GM12878 (cell line): ENCODE data around the gene EBPL. TPM values are rescaled to one million over a fixed set of nuclear protein-coding genes. Genes with fewer than 3 reads are reported as not detected.
A peak's percentile ranks its signal among the peaks of the same experiment; 100 is the strongest.

Experiments used
- ATAC-seq: fragments of 200-7000 bp; cut with Tn5 transposase; 3 replicates; pipeline ENCODE4 v1.9.1; 2020; ENCODE audit warnings: mild to moderate bottlenecking, moderate library complexity
- BruUV-seq: library from RNA; stranded (reverse); fragments of 400-500 nt; replicated peaks from 2 replicates; lab custom pipeline; 2021; lab: Mats Ljungman, UMichigan
- CTCF ChIA-PET: fragments of 300-600 bp; sonication (Branson Sonifier 250); formaldehyde crosslinking; extraction: SDS; loops from one replicate; lab custom pipeline; 2021; ENCODE audit warnings: inconsistent platforms; lab: Yijun Ruan, JAX
- POLR2A ChIA-PET: fragments of 350-600 bp; formaldehyde crosslinking; extraction: SDS; loops from one replicate; lab custom pipeline; 2021; ENCODE audit warnings: inconsistent platforms; lab: Charles Lee
- RAD21 ChIA-PET: fragments of 300-600 bp; sonication (Branson Sonifier 250); formaldehyde crosslinking; loops from one replicate; lab custom pipeline; 2023; ENCODE audit warnings: antibody characterized with exemption; ENCODE audit not compliant: unreplicated experiment; lab: Charles Lee
- SMC1A ChIA-PET: fragments of 300-600 bp; sonication (Branson Sonifier 250); formaldehyde crosslinking; loops from one replicate; lab custom pipeline; 2023; ENCODE audit not compliant: unreplicated experiment, uncharacterized antibody; lab: Charles Lee
- DNase-seq: peaks from one replicate; pipeline ENCODE4 v3.0.0-alpha.2; 2011; ENCODE audit warnings: low read depth, low spot score
- FAIRE-seq: peaks from 3 replicates; lab custom pipeline; 2011; peaks lifted over from hg19 to GRCh38; lab: Jason Lieb, UNC
- H2AFZ ChIP-seq: 2 replicates; pipeline ENCODE4 v1.6.0; 2011; ENCODE audit warnings: low read depth, low read length, control low read depth; ENCODE audit not compliant: control insufficient read depth
- H3K27ac ChIP-seq: 2 replicates; pipeline ENCODE4 v1.5.1; 2011; ENCODE audit warnings: control low read depth; ENCODE audit not compliant: control insufficient read depth, insufficient read depth
- H3K27me3 ChIP-seq, 2 experiments: replicated peaks in 1 of 2; 2 replicates each; pipeline versions ENCODE4 v1.6.0 to v1.6.1; 2011; ENCODE audit warnings: low read length in 1 of 2; ENCODE audit not compliant: control insufficient read depth in 2 of 2, insufficient read depth in 2 of 2
- H3K36me3 ChIP-seq, 2 experiments: 2 replicates each; pipeline ENCODE4 v1.5.1; 2011; ENCODE audit warnings: low read length in 1 of 2; ENCODE audit not compliant: control insufficient read depth in 2 of 2, insufficient read depth in 2 of 2
- H3K4me1 ChIP-seq: 2 replicates; pipeline ENCODE4 v1.6.1; 2011; ENCODE audit warnings: mild to moderate bottlenecking, low read length, moderate library complexity, mixed read lengths; ENCODE audit not compliant: control insufficient read depth, insufficient read depth
- H3K4me2 ChIP-seq: 2 replicates; pipeline ENCODE4 v1.6.0; 2011; ENCODE audit warnings: control low read depth; ENCODE audit not compliant: control insufficient read depth, insufficient read depth
- H3K4me3 ChIP-seq: fragments of 200-600 bp; sonication (generic); 2 replicates; pipeline ENCODE4 v1.5.1; 2016
- H3K79me2 ChIP-seq: 2 replicates; pipeline ENCODE4 v1.6.0; 2011; ENCODE audit warnings: low read length; ENCODE audit not compliant: control insufficient read depth, insufficient read depth
- H3K9ac ChIP-seq: 2 replicates; pipeline ENCODE4 v1.8.0; 2011; ENCODE audit warnings: low read length, control low read depth, mixed read lengths; ENCODE audit not compliant: control insufficient read depth, insufficient read depth
- H3K9me3 ChIP-seq: replicated peaks from 3 replicates; pipeline ENCODE4 v1.5.1; 2011; ENCODE audit warnings: mild to moderate bottlenecking, low read length; ENCODE audit not compliant: control insufficient read depth, insufficient read depth
- H4K20me1 ChIP-seq: 2 replicates; pipeline ENCODE4 v1.6.0; 2011; ENCODE audit not compliant: control insufficient read depth, insufficient read depth
- ASH2L ChIP-seq: fragments of 300-600, 200-600 bp; sonication (generic); IDR thresholded peaks from 2 replicates; pipeline ENCODE4 v1.6.1; 2017; ENCODE audit warnings: low read depth, mild to moderate bottlenecking, borderline replicate concordance
- ATF3 ChIP-seq: IDR thresholded peaks from 2 replicates; pipeline ENCODE4 v1.6.1; 2011; ENCODE audit warnings: low read depth, mild to moderate bottlenecking, low read length, moderate library complexity, borderline replicate concordance; ENCODE audit errors: extremely low read depth
- BCLAF1 ChIP-seq: fragments of 450-650 bp; IDR thresholded peaks from 2 replicates; pipeline ENCODE4 v1.6.1; 2017; ENCODE audit warnings: antibody characterized with exemption, mild to moderate bottlenecking, moderate library complexity
- EP300 ChIP-seq, 2 experiments: fragments of 150-350 bp in 1 of 2; IDR thresholded peaks; 2 replicates each; pipeline ENCODE4 v1.6.1; 2011 to 2012; ENCODE audit warnings: low read depth in 2 of 2, low read length in 2 of 2, borderline replicate concordance in 1 of 2, improper control_type of control experiment in 1 of 2, inconsistent platforms in 1 of 2; ENCODE audit not compliant: control insufficient read depth in 1 of 2
- FOS ChIP-seq: IDR thresholded peaks from 3 replicates; pipeline ENCODE4 v1.6.1; 2011; ENCODE audit warnings: borderline replicate concordance; ENCODE audit not compliant: insufficient read length; ENCODE audit errors: extremely low read depth
- HCFC1 ChIP-seq: fragments of 150-350 bp; IDR thresholded peaks from 2 replicates; pipeline ENCODE4 v1.6.1; 2014; ENCODE audit warnings: low read length
- IKZF2 ChIP-seq, 2 experiments: fragments of 450-650 bp; IDR thresholded peaks; 2 replicates each; pipeline ENCODE4 v1.6.1; 2017; ENCODE audit warnings: mild to moderate bottlenecking in 2 of 2, moderate library complexity in 2 of 2
- KLF5 ChIP-seq: fragments of 450-650 bp; IDR thresholded peaks from 2 replicates; pipeline ENCODE4 v1.6.1; 2014; ENCODE audit warnings: mild to moderate bottlenecking; ENCODE audit not compliant: partially characterized antibody
- MTA2 ChIP-seq: fragments of 450-650 bp; IDR thresholded peaks from 2 replicates; pipeline ENCODE4 v1.6.1; 2016; ENCODE audit warnings: low read depth, mild to moderate bottlenecking, moderate library complexity
- PBX3 ChIP-seq: IDR thresholded peaks from 2 replicates; pipeline ENCODE4 v1.6.1; 2011; ENCODE audit warnings: mild to moderate bottlenecking, low read depth, low read length, moderate library complexity; ENCODE audit not compliant: insufficient replicate concordance
- RELA ChIP-seq: fragments of 450-650 bp; IDR thresholded peaks from 2 replicates; pipeline ENCODE4 v1.8.0; 2014; ENCODE audit warnings: borderline replicate concordance; ENCODE audit not compliant: partially characterized antibody
- SIN3A ChIP-seq: IDR thresholded peaks from 2 replicates; pipeline ENCODE4 v1.6.1; 2012; ENCODE audit warnings: low read depth, low read length, improper control_type of control experiment
- SP1 ChIP-seq: IDR thresholded peaks from one replicate; pipeline ENCODE4 v1.6.1; 2011; ENCODE audit warnings: low read depth, low read length
- TCF3 ChIP-seq: IDR thresholded peaks from 2 replicates; pipeline ENCODE4 v1.6.1; 2012; ENCODE audit warnings: low read depth, mild to moderate bottlenecking, low read length, borderline replicate concordance; ENCODE audit not compliant: insufficient read depth
- ZNF274 ChIP-seq: IDR thresholded peaks from one replicate; pipeline ENCODE4 v1.8.0; 2011; ENCODE audit not compliant: insufficient read length, insufficient read depth
- WGBS: methylation state at CpG from one replicate; pipeline ENCODE4 v1.1.6; 2016; ENCODE audit warnings: low lambda C conversion rate; ENCODE audit not compliant: insufficient replicate concordance, insufficient coverage; ENCODE audit errors: missing lambda C conversion rate; 5-methylcytosine and 5-hydroxymethylcytosine counted together
- in situ Hi-C: fragments of 300-500 bp; cut with MboI; formaldehyde crosslinking; loops from 9 replicates; pipeline ENCODE4 v1.14.3; 2018; ENCODE audit warnings: mixed read lengths
- intact Hi-C: fragments of 100-400 bp; cut with micrococcal nuclease; formaldehyde crosslinking; loops from one replicate; pipeline ENCODE4 v1.14.2; 2022; ENCODE audit not compliant: unreplicated experiment
- polyA plus RNA-seq, 11 experiments: library from polyadenylated mRNA; depleted of rRNA in 4 of 11; unstranded in 6 of 11; stranded (reverse) in 5 of 11; fragments of >200 nt; fragmentation: Nextera tagmentation in 4 of 11; fragmentation: Illumina TruSeq in 1 of 11; extraction: Ambion mirVana in 4 of 11; extraction: Trizol in 1 of 11; gene quantifications; 1 replicate in 1 of 11; 2 replicates in 10 of 11; pipeline versions ENCODE4 v1.2.1 to v1.2.3, GENCODE V29; 2011 to 2016; ENCODE audit warnings: inconsistent platforms in 2 of 11, missing spikeins in 2 of 11, low read depth in 1 of 11
- total RNA-seq, 4 experiments: library from RNA; depleted of rRNA in 3 of 4; stranded (reverse); fragments of >200 nt in 3 of 4; fragmentation: Illumina TruSeq in 1 of 4; extraction: Trizol in 1 of 4; gene quantifications; 2 replicates each; pipeline versions ENCODE4 v1.2.1 to v1.2.3, GENCODE V29; 2013 to 2021
- TF ChIP-seq, protein P1 (sequence below): fragments of 450-650 bp; IDR thresholded peaks from 2 replicates; pipeline ENCODE4 v1.6.1; 2017; ENCODE audit warnings: low read depth, mild to moderate bottlenecking, moderate library complexity

EBPL gene
- total and polyA plus RNA-seq, 10 of the 15 experiments (the other 5 are each of a cell fraction or from before 2014, with no cell fraction given), result 6.2 to 72.8 (median 43.5) TPM

DNA sequence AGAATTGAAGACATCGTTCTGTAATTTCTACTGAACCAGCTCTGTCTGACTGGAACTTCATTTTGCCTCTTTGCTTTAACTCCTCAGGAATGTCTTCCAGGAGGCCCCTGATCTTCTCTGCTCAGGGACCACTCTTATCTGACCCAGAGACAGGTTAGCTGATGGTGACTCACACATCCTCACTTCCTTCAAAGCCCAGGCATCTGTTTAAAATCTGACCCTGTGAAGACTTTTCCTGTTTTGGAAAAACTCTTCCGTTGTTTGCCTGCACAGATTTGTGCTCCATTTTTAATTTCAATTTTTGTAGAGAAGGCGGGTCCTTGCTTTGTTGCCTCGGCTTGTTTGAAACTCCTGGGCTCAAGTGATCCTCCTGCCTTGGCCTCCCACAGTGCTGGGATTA, 61.3 kb downstream of the EBPL start:
- Histone ChIP-seq H3K4me1 (peaks cover 3% of the 10 kb centered on the region; the same call in 1 of the 2 replicates), H3K4me2 (peak overlapping the region; percentile 90), H4K20me1 (no peaks in the 10 kb centered on the region), H3K27me3 (no peaks in the 10 kb centered on the region), H3K79me2 (peaks cover 7% of the 10 kb centered on the region), H3K9ac (no peak overlapping the region), H3K36me3 (0 out of 4 replicates have a peak, but pooled peaks cover 0 to 2% of the 10 kb centered on the region in 2 experiments), H3K9me3 (no peaks in the 10 kb centered on the region), H3K27ac (peak overlapping the region; percentile 14; the same call in 1 of the 2 replicates), H2AFZ (no peak overlapping the region), H3K4me3 (peak overlapping the region; percentile 81; the same call in 1 of the 2 replicates)
- POLR2A ChIA-PET, result interaction anchor here (2.1 kb wide), 1 partner anchor 186 kb away, joined by 6 read pairs; the partner anchor contains the start of genes CAB39L and SETDB2
- no TSS peak for BruUV-seq
- RAD21 ChIA-PET, result interaction anchor here (1.2 to 1.6 kb wide), 3 partner anchors 10 to 175 kb away, joined by 3 to 5 read pairs (median 3); no protein-coding TSS in a partner anchor
- WGBS, result 59% methylated on average over 4 of the region's 4 CpGs
- FAIRE-seq (no peak), ATAC-seq (no peak), DNase-seq (no peak)
- SMC1A ChIA-PET, result interaction anchor here (1.2 to 5.8 kb wide), 6 partner anchors 10 to 187 kb away, joined by 3 to 24 read pairs (median 6); no protein-coding TSS in a partner anchor
- in situ Hi-C loops (no loop called here), intact Hi-C loops (no loop called here)
- CTCF ChIA-PET, result interaction anchor here (0.9 to 1.3 kb wide), 2 partner anchors 8 to 187 kb away, joined by 3 to 4 read pairs; no protein-coding TSS in a partner anchor
- no peak for TF ChIP-seq SIN3A
- no peak for TF ChIP-seq BCLAF1
- no peak for TF ChIP-seq ATF3
- TF ChIP-seq TCF3, result no peak
- no peak for TF ChIP-seq RELA
- no peak for TF ChIP-seq IKZF2 (IDR thresholded peaks at IDR 0.05)
- TF ChIP-seq FOS, result no peak
- TF ChIP-seq HCFC1, result no peak
- no peak for TF ChIP-seq MTA2
- TF ChIP-seq ZNF274, result no peak
- no peak for TF ChIP-seq PBX3
- TF ChIP-seq EP300 (IDR thresholded peaks at IDR 0.05; ENCODE audit: borderline replicate concordance in 1 of 2, control insufficient read depth in 1 of 2, low read depth in 2 of 2, low read length in 2 of 2), result no peak
- TF ChIP-seq, protein P1, sequence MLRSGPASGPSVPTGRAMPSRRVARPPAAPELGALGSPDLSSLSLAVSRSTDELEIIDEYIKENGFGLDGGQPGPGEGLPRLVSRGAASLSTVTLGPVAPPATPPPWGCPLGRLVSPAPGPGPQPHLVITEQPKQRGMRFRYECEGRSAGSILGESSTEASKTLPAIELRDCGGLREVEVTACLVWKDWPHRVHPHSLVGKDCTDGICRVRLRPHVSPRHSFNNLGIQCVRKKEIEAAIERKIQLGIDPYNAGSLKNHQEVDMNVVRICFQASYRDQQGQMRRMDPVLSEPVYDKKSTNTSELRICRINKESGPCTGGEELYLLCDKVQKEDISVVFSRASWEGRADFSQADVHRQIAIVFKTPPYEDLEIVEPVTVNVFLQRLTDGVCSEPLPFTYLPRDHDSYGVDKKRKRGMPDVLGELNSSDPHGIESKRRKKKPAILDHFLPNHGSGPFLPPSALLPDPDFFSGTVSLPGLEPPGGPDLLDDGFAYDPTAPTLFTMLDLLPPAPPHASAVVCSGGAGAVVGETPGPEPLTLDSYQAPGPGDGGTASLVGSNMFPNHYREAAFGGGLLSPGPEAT, result no peak
- no peak for TF ChIP-seq KLF5
- no peak for TF ChIP-seq SP1
- no peak for TF ChIP-seq ASH2L
